Measurements from ENCODE around the gene MAPKAPK2.

MAPKAPK2 gene

DNA sequence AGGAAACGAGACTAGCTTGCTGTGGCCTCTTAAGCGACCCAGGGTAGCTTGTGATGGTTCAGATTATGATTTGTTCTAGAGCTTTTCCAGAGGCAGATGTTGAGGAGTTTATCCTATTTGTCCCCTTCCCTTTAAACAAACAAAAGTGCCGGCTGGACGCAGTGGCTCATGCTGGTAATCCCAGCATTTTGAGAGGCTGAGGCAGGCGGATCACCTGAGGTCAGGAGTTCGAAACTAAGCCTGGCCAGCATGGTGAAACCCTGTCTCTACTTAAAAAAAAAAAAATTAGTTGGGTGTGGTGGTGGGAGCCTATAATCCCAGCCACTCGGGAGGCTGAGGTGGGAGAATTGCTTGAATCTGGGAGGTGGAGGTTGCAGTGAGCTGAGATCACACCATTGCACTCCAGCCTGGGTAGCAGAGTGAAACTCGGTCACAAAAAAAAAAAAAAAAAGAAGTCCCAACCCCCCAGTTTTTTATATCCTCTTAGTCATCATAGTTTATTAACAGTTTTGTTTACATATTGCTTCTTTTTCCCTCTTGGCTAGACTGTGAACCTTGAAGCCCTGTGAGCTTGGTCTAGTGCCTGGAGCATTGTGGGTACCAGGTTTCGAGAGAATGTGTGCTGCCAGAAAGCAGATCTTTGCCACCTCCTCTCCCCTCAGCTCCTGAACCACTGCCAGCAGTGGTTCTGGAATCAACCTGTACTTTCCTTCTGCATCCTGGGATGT, 29.8 kb downstream of the MAPKAPK2 start:
- no peak overlapping the region for H3K4me3 ChIP-seq (ENCODE audit: low read depth, low read length)
- TF ChIP-seq, protein P1, sequence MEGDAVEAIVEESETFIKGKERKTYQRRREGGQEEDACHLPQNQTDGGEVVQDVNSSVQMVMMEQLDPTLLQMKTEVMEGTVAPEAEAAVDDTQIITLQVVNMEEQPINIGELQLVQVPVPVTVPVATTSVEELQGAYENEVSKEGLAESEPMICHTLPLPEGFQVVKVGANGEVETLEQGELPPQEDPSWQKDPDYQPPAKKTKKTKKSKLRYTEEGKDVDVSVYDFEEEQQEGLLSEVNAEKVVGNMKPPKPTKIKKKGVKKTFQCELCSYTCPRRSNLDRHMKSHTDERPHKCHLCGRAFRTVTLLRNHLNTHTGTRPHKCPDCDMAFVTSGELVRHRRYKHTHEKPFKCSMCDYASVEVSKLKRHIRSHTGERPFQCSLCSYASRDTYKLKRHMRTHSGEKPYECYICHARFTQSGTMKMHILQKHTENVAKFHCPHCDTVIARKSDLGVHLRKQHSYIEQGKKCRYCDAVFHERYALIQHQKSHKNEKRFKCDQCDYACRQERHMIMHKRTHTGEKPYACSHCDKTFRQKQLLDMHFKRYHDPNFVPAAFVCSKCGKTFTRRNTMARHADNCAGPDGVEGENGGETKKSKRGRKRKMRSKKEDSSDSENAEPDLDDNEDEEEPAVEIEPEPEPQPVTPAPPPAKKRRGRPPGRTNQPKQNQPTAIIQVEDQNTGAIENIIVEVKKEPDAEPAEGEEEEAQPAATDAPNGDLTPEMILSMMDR (IDR thresholded peaks at IDR 0.05; ENCODE audit: low read depth, low read length), result no peak

DNA sequence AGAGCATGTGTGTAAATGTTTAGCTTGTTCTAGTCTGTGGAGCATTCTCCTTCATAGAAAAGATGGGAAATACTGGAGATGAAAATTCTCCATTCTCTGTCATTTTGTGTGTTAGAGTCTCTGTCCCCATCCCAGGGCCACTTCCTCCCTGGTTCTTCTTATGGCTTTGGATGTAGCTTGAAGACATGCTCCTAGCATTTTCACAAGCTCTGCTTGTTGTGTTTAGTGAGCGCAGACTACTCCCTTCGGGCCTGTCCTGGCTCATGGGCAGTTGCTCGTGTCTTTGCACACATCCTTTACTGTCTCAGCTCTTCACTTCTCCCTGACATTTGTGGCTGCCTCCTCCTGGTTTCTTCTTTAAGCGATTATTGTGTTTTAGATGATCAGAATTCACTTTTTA, 30.4 kb downstream of the MAPKAPK2 start:
- TF ChIP-seq, protein P1 (IDR thresholded peaks at IDR 0.05; ENCODE audit: low read depth, low read length), result no peak
- H3K4me3 ChIP-seq (ENCODE audit: low read depth, low read length), result no peak overlapping the region

DNA sequence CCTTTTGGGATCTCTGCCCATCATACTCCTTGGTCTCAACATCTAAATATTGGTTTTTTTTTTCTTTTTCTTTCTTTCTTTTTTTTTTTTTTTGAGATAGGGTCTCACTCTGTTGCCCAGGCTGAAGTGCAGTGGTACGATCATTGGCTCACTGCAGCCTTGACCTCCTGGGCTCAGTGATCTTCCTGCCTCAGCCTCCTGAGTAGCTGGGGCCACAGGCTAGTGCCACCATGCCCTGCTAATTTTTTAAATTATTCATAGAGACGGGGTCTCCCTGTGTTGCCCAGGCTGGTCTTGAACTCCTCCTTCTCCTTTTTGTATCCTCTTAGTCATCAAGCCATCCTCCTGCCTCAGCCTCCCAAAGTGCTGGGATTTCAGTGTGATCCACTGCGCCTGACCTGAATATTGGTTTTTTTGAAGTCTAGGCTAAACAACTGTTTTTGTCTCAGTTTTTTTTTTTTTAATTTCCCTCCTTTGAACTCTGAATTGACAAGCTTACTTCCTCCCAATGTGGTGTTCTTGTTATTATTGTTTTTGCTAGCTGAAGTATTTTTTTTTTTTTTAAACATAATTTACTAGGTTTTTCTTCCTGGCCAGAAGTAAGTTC, 30.9 kb downstream of the MAPKAPK2 start:
- TF ChIP-seq, protein P1 (IDR thresholded peaks at IDR 0.05; ENCODE audit: low read depth, low read length), result no peak
- H3K4me3 ChIP-seq (ENCODE audit: low read depth, low read length), result no peak overlapping the region

DNA sequence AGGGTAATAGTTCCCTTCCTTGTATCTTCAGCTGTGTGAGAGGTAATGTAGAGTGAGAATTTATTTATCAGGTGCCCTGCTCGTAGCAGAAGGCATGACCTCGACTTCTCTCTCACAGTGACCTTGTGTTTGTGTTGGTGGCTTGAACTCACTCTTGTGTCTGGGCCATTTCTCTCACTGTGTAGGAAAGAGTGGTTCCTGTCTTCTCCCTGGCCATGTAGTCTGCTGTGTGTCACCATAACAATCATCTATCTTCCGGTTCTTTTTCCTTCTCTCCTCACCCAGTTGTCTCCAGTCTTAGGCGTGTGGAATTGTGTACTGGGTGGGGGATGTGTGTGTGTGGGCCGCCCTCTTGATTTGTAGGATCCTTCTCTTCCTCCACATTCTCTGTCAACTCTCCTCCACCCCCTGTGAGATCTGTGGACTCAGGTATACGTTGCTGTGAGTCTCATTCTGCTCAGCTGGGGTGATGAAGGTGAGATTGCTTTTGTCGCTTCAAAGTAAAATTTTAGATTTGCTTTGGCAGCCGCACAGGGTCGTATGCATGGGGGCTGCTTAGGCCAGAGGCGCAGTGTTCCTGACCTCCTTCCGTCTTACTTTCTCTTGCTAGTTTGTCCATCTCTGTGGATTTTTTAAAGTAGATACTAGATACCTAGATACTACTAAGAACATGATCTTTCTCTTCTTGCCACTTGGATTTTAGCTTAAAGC, 31.6 kb downstream of the MAPKAPK2 start:
- no peak overlapping the region for H3K4me3 ChIP-seq (ENCODE audit: low read depth, low read length)
- TF ChIP-seq, protein P1 (IDR thresholded peaks at IDR 0.05; ENCODE audit: low read depth, low read length), result no peak

DNA sequence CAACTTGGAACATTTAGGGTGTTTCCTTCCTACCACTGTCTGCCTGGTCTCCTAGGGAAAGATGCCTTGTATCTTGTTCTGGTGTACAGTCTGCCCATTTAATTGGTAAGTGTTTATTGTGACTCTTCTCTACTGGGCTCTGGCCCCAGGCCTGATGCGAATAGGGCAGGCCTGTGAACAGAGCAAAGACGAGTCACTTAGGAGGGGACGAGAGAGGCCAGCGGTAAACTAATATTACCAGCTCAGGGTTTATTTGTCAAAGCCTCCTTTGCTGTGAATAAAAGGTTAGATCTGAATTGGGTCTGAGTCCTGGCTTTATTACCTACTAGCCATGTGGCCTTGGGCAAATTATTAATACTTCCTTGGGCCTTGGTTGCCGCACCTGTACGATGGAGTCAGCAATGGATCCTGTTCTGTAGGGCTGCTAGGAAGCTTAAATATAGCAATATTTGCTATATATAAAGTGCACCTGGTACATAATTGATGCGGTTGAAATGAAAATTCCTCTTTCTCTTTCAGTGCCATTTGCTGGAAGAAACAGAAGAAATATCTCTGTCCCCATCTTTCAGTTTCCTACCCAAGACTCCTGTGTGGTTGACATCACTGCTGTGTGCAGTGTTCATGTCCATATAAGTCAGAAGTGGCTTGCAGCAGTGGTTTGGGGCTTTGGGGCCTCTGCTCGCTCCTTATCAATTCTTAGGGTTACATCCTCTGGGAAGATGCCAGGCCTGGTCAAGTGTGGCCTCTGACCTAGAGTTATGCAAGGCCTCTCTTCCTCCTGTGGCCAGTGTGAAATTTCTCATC, 32.4 kb downstream of the MAPKAPK2 start:
- TF ChIP-seq, protein P1 (IDR thresholded peaks at IDR 0.05; ENCODE audit: low read depth, low read length), result no peak
- no peak overlapping the region for H3K4me3 ChIP-seq (ENCODE audit: low read depth, low read length)

DNA sequence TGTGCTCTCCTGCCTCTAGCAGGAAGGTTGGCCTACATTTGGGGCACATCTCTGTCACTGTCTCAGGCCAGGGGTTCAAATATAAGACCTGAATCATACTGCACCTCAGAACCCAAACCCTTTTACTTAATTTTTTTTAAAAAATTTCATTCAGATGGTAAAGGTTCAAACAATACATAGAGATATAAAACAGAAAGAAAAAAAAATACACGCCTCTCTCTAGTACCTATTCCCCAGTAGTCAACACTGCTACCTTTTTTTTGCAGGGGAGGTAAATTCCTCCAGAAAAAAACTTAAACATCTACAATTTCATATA, 32.9 kb downstream of the MAPKAPK2 start:
- H3K4me3 ChIP-seq (ENCODE audit: low read depth, low read length), result no peak overlapping the region
- TF ChIP-seq, protein P1 (IDR thresholded peaks at IDR 0.05; ENCODE audit: low read depth, low read length), result no peak
